H1 (cell line): ENCODE results near the gene RANGRF. TPM values are rescaled to one million over a fixed set of nuclear protein-coding genes. Genes with fewer than 3 reads are reported as not detected.

Experiments
- CBX5 ChIP-seq: fragments of 300-800, 300-1000 bp; sonication (generic); IDR thresholded peaks from 2 replicates; pipeline ENCODE4 v1.7.1; 2016; ENCODE audit warnings: antibody characterized with exemption, low read length, low read depth
- CREB1 ChIP-seq: IDR thresholded peaks from 2 replicates; pipeline ENCODE4 v1.6.1; 2012; ENCODE audit warnings: inconsistent platforms
- CTCF ChIP-seq, 3 experiments: IDR thresholded peaks; 1 replicate in 2 of 3; 2 replicates in 1 of 3; pipeline versions ENCODE4 v1.5.1 to v1.6.1; 2011; ENCODE audit warnings: low read length in 3 of 3, mild to moderate bottlenecking in 3 of 3, inconsistent platforms in 2 of 3, low read depth in 1 of 3, moderate library complexity in 1 of 3; ENCODE audit not compliant: insufficient read depth in 1 of 3; ENCODE audit errors: control extremely low read depth in 1 of 3
- EZH2 ChIP-seq: fragments of 200-600 bp; sonication (generic); IDR thresholded peaks from 2 replicates; pipeline ENCODE4 v1.7.1; 2012; ENCODE audit warnings: low read depth, mild to moderate bottlenecking, moderate library complexity, low read length, inconsistent platforms; ENCODE audit not compliant: severe bottlenecking
- FOSL1 ChIP-seq: IDR thresholded peaks from 2 replicates; pipeline ENCODE4 v1.6.1; 2011; ENCODE audit warnings: mild to moderate bottlenecking, low read depth, low read length, moderate library complexity; ENCODE audit not compliant: insufficient read depth
- HDAC6 ChIP-seq: IDR thresholded peaks from one replicate; pipeline ENCODE4 v1.7.1; 2012; ENCODE audit warnings: low read depth, mild to moderate bottlenecking, inconsistent platforms, low read length, moderate library complexity
- KDM4A ChIP-seq: IDR thresholded peaks from one replicate; pipeline ENCODE4 v1.7.1; 2012; ENCODE audit warnings: low read depth, mild to moderate bottlenecking, moderate library complexity, low read length, inconsistent platforms; ENCODE audit not compliant: severe bottlenecking
- NANOG ChIP-seq: IDR thresholded peaks from 2 replicates; pipeline ENCODE4 v1.6.1; 2011; ENCODE audit warnings: low read length, low read depth, mild to moderate bottlenecking, inconsistent platforms; ENCODE audit not compliant: insufficient read depth, poor library complexity, severe bottlenecking
- POLR2A ChIP-seq, 2 experiments: IDR thresholded peaks; 1 replicate in 1 of 2; 2 replicates in 1 of 2; pipeline ENCODE4 v1.6.1; 2011; ENCODE audit warnings: low read depth in 2 of 2, low read length in 2 of 2, mild to moderate bottlenecking in 2 of 2; ENCODE audit errors: control extremely low read depth in 1 of 2
- POLR2AphosphoS5 ChIP-seq: IDR thresholded peaks from 2 replicates; pipeline ENCODE4 v1.6.1; 2011; ENCODE audit warnings: low read depth, low read length
- POU5F1 ChIP-seq: IDR thresholded peaks from 2 replicates; pipeline ENCODE4 v1.6.1; 2011; ENCODE audit warnings: low read depth, mild to moderate bottlenecking, low read length, moderate library complexity
- RAD21 ChIP-seq, 2 experiments: IDR thresholded peaks in 1 of 2; conservative IDR thresholded peaks in 1 of 2; 2 replicates each; pipeline ENCODE4 v1.6.1; 2011; ENCODE audit warnings: low read depth in 2 of 2, low read length in 2 of 2, improper control_type of control experiment in 1 of 2, inconsistent platforms in 1 of 2, mild to moderate bottlenecking in 1 of 2, moderate library complexity in 1 of 2
- RNF2 ChIP-seq: fragments of 200-900, 300-1000 bp; sonication (generic); IDR thresholded peaks from 2 replicates; pipeline ENCODE4 v1.7.1; 2016; ENCODE audit warnings: borderline replicate concordance, low read depth, mild to moderate bottlenecking, antibody characterized with exemption, low read length; ENCODE audit not compliant: poor library complexity, severe bottlenecking; ENCODE audit errors: missing control alignments
- RXRA ChIP-seq: IDR thresholded peaks from 2 replicates; pipeline ENCODE4 v1.6.1; 2011; ENCODE audit warnings: low read depth, mild to moderate bottlenecking, low read length, moderate library complexity; ENCODE audit not compliant: insufficient read depth
- SP4 ChIP-seq: IDR thresholded peaks from 2 replicates; pipeline ENCODE4 v1.6.1; 2012; ENCODE audit warnings: low read length, inconsistent platforms
- SUZ12 ChIP-seq: fragments of 200-600 bp; sonication (generic); IDR thresholded peaks from 2 replicates; pipeline ENCODE4 v1.6.1; 2012; ENCODE audit warnings: mild to moderate bottlenecking, inconsistent platforms, low read length, moderate library complexity, mixed read lengths
- TBP ChIP-seq: IDR thresholded peaks from 2 replicates; pipeline ENCODE4 v1.6.1; 2011; ENCODE audit warnings: low read depth, low read length, improper control_type of control experiment
- TCF12 ChIP-seq: IDR thresholded peaks from 2 replicates; pipeline ENCODE4 v1.6.1; 2011; ENCODE audit warnings: low read depth, mild to moderate bottlenecking, low read length
- polyA plus RNA-seq, 7 experiments: library from polyadenylated mRNA; depleted of rRNA in 3 of 7; stranded (reverse) in 5 of 7; unstranded in 2 of 7; fragments of >200 nt in 5 of 7; fragments of 200-250 nt in 2 of 7; gene quantifications; 1 replicate in 5 of 7; 2 replicates in 1 of 7; 4 replicates in 1 of 7; pipeline versions ENCODE4 v1.2.1 to v1.2.3, GENCODE V29; 2011 to 2013; ENCODE audit warnings: missing spikeins in 2 of 7, mixed read lengths in 2 of 7
- total RNA-seq: library from RNA; stranded (reverse); fragmentation: NEBNext Ultra II Directional; extraction: Animal tissue kit (Norgen Biotek cat#: 25700); gene quantifications from 2 replicates; pipeline ENCODE4 v1.2.1, GENCODE V29; 2021
- TF ChIP-seq, protein P1 (sequence below): IDR thresholded peaks from 2 replicates; pipeline ENCODE4 v1.6.1; 2011; ENCODE audit warnings: low read depth, mild to moderate bottlenecking, low read length; ENCODE audit not compliant: insufficient read depth

RANGRF gene
- total and polyA plus RNA-seq, 2 of the 8 experiments (the other 6 are each of a cell fraction or from before 2014, with no cell fraction given): 36.9 to 49.6 TPM

- TF ChIP-seq KDM4A: peak; percentile 84
- no peak for TF ChIP-seq RNF2
- TF ChIP-seq POLR2A (IDR thresholded peaks at IDR 0.05; ENCODE audit: control extremely low read depth in 1 of 2, low read depth in 2 of 2, low read length in 2 of 2): peak; percentile 45 to 46
- no peak for TF ChIP-seq FOSL1
- TF ChIP-seq POU5F1: no peak
- TF ChIP-seq, protein P1, sequence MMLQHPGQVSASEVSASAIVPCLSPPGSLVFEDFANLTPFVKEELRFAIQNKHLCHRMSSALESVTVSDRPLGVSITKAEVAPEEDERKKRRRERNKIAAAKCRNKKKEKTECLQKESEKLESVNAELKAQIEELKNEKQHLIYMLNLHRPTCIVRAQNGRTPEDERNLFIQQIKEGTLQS: 0 out of 2 replicates have a peak, but pooled peaks have one; percentile 19
- no peak for TF ChIP-seq RAD21 (IDR thresholded peaks at IDR 0.05 in 1 of 2, conservative IDR thresholded peaks at IDR 0.05 in 1 of 2; ENCODE audit: low read depth in 2 of 2, low read length in 2 of 2)
- TF ChIP-seq SP4: 0 out of 2 replicates have a peak, but pooled peaks have one; percentile 52
- peak; percentile 37; the same call in 1 of the 2 replicates for TF ChIP-seq POLR2AphosphoS5
- no peak for TF ChIP-seq SUZ12
- TF ChIP-seq NANOG: no peak
- no peak for TF ChIP-seq CBX5
- TF ChIP-seq CTCF (IDR thresholded peaks at IDR 0.05; ENCODE audit: control extremely low read depth in 1 of 3, insufficient read depth in 1 of 3, low read depth in 1 of 3, low read length in 3 of 3): peak in 2 of 3 experiments; percentile 8 to 16; a peak in 2 of 4 replicates
- no peak for TF ChIP-seq RXRA
- TF ChIP-seq HDAC6: no peak
- TF ChIP-seq TBP: peak; percentile 14; the same call in 1 of the 2 replicates
- TF ChIP-seq TCF12: 0 out of 2 replicates have a peak, but pooled peaks have one; percentile 3
- TF ChIP-seq CREB1: peak; percentile 64
- no peak for TF ChIP-seq EZH2
Observed at GRCh38 chr17:8288336-8289102, at the start of gene RANGRF (continued).
